ENCODE results near the gene FNDC10. TPM values are rescaled to one million over a fixed set of nuclear protein-coding genes. Genes with fewer than 3 reads are reported as not detected.

Gene FNDC10
- total RNA-seq, 1 donor from 2014 or later, result 9.2 TPM

DNA sequence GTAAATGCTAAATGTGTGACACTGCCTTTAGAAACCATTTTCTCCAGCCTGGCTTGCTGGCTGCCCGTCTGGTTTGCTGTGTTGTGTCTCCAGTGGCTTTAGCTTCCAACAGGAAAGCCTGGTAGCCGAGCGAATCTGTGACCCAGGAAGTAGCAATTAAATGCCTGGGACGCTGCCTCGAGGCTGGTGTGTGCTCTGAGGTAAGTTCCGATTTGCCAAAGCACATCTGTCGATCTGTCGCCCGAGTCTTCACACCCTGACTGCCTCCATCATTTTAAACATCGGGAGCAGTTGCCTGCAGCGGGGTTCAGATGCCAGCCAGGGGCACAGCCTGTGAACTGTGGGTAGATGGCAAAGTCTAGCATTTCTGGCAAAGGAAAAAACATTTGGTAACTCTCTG lies 17.6 kb upstream of the FNDC10 start:
- Histone ChIP-seq H3K36me3 (ENCODE audit: control insufficient read depth, insufficient read depth, low read length) (no peaks in the 10 kb centered on the region), H3K27me3 (ENCODE audit: control insufficient read depth, insufficient read depth, low read length) (no peaks in the 10 kb centered on the region), H3K4me3 (ENCODE audit: low read depth, low read length) (no peak overlapping the region)
- no peak for DNase-seq (ENCODE audit: low read depth)
- TF ChIP-seq, protein P1, sequence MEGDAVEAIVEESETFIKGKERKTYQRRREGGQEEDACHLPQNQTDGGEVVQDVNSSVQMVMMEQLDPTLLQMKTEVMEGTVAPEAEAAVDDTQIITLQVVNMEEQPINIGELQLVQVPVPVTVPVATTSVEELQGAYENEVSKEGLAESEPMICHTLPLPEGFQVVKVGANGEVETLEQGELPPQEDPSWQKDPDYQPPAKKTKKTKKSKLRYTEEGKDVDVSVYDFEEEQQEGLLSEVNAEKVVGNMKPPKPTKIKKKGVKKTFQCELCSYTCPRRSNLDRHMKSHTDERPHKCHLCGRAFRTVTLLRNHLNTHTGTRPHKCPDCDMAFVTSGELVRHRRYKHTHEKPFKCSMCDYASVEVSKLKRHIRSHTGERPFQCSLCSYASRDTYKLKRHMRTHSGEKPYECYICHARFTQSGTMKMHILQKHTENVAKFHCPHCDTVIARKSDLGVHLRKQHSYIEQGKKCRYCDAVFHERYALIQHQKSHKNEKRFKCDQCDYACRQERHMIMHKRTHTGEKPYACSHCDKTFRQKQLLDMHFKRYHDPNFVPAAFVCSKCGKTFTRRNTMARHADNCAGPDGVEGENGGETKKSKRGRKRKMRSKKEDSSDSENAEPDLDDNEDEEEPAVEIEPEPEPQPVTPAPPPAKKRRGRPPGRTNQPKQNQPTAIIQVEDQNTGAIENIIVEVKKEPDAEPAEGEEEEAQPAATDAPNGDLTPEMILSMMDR (IDR thresholded peaks at IDR 0.05; ENCODE audit: insufficient read depth, low read length, poor library complexity, severe bottlenecking), result no peak

DNA sequence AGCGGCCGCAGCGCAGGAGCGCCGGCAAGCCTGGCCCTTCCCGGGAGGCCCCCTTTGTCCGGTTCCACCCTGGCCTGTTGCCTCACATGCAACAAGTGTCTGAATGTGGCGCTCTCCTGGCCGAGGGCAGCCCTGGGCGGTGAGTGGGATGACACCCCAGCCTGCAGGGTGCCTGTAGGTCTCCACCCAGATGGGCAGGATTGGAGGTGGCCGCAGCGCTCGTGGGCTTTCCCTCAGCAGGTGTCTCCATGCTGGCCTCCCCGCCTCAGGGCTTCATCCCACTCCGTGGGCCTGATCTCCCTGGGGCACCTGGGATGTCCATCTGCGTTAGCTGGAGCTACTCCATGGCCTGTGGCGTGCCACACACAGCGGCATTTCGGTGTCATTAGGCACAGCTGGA lies 16.9 kb upstream of the FNDC10 start:
- Histone ChIP-seq H3K27me3 (ENCODE audit: control insufficient read depth, insufficient read depth, low read length) (no peaks in the 10 kb centered on the region), H3K4me3 (ENCODE audit: low read depth, low read length) (peak overlapping the region; percentile 95), H3K36me3 (ENCODE audit: control insufficient read depth, insufficient read depth, low read length) (no peaks in the 10 kb centered on the region)
- DNase-seq (ENCODE audit: low read depth), result no peak
- TF ChIP-seq, protein P1 (IDR thresholded peaks at IDR 0.05; ENCODE audit: insufficient read depth, low read length, poor library complexity, severe bottlenecking), result no peak

DNA sequence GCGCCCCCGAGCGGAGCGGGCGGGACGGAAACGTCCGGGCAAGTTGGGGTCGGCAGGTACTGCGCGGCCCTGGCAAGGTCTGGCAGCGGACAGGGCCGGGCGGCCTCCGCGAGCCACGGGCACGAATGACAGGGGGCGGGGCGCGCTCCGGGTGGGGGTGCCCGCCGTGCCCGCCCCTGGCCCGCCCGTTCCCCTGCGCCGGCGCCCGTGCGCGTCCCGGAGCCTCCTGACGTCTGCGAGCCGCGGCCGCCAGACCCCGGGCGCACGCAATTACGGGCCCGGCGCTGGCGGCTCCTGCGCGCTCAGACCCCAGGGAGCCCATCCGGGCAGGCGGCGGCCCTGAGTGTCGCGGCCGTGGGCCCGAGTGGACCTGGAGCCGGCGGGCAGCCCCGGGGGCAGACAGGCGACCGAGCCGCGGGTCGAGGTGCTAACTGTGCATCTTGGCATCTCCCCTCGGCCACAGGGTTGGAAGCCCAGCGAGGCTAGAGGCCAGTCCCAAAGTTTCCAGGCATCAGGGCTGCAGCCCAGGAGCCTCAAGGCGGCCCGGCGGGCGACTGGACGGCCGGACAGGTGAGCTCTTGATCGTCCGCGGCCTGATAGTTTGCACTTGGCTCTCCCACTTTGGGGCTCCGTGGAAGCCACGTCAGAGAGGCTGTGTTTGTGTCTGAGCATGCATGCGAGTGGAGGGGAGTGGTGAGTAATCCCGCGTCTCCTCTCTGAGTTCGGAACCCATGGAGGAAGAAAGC lies 16.3 kb upstream of the FNDC10 start:
- Histone ChIP-seq H3K36me3 (ENCODE audit: control insufficient read depth, insufficient read depth, low read length) (no peaks in the 10 kb centered on the region), H3K27me3 (ENCODE audit: control insufficient read depth, insufficient read depth, low read length) (no peaks in the 10 kb centered on the region), H3K4me3 (ENCODE audit: low read depth, low read length) (peak overlapping the region; percentile 95)
- DNase-seq (ENCODE audit: low read depth), result no peak
- TF ChIP-seq, protein P1 (IDR thresholded peaks at IDR 0.05; ENCODE audit: insufficient read depth, low read length, poor library complexity, severe bottlenecking), result no peak

DNA sequence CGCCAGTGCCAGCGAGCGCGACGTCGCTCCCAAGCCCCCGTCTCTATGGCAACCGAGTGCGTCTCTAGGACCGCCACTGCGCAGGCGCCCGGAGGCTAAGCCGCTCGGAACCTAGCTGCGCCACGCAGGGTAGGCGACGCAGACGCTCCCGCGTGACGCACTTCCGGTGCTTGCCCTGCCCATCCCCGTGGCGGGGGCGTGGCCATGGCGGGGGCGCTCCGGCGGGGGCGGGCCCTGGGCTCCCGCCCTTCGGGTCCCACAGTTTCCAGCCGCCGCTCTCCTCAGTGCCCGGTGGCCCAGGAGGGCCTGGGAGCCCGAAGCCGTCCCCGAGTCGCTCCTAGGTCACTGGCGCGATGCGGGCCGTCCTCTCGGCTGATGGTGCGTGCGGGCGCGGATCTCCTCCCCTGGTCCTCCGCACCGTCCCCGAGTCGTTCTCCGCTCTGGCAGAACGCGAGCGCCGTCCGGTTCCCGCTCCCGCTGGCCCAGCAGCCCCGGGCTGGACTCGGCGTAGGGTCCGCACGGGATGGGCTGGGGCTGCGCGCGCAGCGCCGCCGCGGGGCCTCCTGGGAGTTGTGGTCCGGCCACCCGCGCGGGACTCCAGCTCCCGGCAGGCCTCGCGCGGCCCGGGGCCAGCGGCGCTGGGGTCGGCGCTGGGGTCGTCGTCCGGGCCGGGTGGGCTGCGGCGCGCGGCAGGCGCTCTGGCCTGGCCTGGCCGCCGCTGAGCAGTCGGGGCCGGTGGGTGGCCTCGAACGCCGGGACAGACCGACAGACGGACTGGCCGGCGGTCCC lies 15.5 kb upstream of the FNDC10 start, which contains the start of gene MIB2:
Gene MIB2, plus strand, starts transcription at position 245 of the 789 bp plus-strand sequence. CDS start 7,953 bp downstream, outside the sequence.
- TF ChIP-seq, protein P1 (IDR thresholded peaks at IDR 0.05; ENCODE audit: insufficient read depth, low read length, poor library complexity, severe bottlenecking), result no peak
- Histone ChIP-seq H3K27me3 (ENCODE audit: control insufficient read depth, insufficient read depth, low read length) (no peaks in the 10 kb centered on the region), H3K4me3 (ENCODE audit: low read depth, low read length) (peak within 1 kb of the TSS; percentile 95), H3K36me3 (ENCODE audit: control insufficient read depth, insufficient read depth, low read length) (no peaks in the 10 kb centered on the region)
- DNase-seq (ENCODE audit: low read depth), result peak; percentile 64

DNA sequence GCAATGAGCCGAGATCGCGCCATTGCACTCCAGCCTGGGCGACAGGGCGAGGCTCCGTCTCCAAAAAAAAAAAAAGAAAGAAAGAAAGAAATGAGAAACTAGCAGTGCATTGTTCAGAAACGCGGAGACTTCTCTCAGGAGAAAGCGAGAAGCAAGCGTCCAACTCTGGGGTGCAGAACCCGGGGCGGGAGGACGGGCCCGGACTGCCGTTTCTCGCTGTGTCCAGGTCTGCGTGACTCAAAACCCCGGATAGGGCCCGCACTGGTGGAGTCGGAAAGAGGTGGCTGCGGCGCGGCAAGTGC lies 15.0 kb upstream of the FNDC10 start:
- TF ChIP-seq, protein P1 (IDR thresholded peaks at IDR 0.05; ENCODE audit: insufficient read depth, low read length, poor library complexity, severe bottlenecking), result no peak
- Histone ChIP-seq H3K4me3 (ENCODE audit: low read depth, low read length) (peak overlapping the region; percentile 95), H3K36me3 (ENCODE audit: control insufficient read depth, insufficient read depth, low read length) (no peaks in the 10 kb centered on the region), H3K27me3 (ENCODE audit: control insufficient read depth, insufficient read depth, low read length) (no peaks in the 10 kb centered on the region)
- DNase-seq (ENCODE audit: low read depth), result no peak
